Measurements from ENCODE around the gene MDK. TPM values are rescaled to one million over a fixed set of nuclear protein-coding genes. Genes with fewer than 3 reads are reported as not detected.

MDK gene
- total and polyA plus RNA-seq, 2 experiments from 2014 or later, result 562 to 1,225 TPM

GRCh38 chr11:46421257-46421880 is 39.9 kb downstream of the MDK start:
- no peak overlapping the region for H3K4me3 ChIP-seq
- no peak overlapping the region for H3K27ac ChIP-seq
- H3K4me1 ChIP-seq (ENCODE audit: insufficient read depth), result peaks cover 13% of the 10 kb centered on the region
- 76% methylated on average over 8 of the region's 8 CpGs for WGBS (ENCODE audit: low lambda C conversion rate, missing lambda C conversion rate)
- H4K20me1 ChIP-seq (ENCODE audit: insufficient read depth, poor library complexity, severe bottlenecking), result no peaks in the 10 kb centered on the region
- no peak overlapping the region for H3K4me2 ChIP-seq
- H3K9me3 ChIP-seq (ENCODE audit: low read depth), result no peaks in the 10 kb centered on the region
- no peaks in the 10 kb centered on the region for H3K79me2 ChIP-seq
- DNase-seq (ENCODE audit: low spot score), result peak; percentile 26
- H3K9me2 ChIP-seq (replicated peaks; ENCODE audit: insufficient read depth), result no peaks in the 10 kb centered on the region
- no peaks in the 10 kb centered on the region for H3K27me3 ChIP-seq
- H2AFZ ChIP-seq, result no peak overlapping the region
- no peaks in the 10 kb centered on the region for H3K36me3 ChIP-seq (replicated peaks; ENCODE audit: insufficient read depth, low read depth)
- TF ChIP-seq EZH2 (IDR thresholded peaks at IDR 0.05; ENCODE audit: borderline replicate concordance), result no peak
- no peak for TF ChIP-seq CTCF (IDR thresholded peaks at IDR 0.05; ENCODE audit: poor library complexity)
- TF ChIP-seq EZH2phosphoT487 (IDR thresholded peaks at IDR 0.05; ENCODE audit: low read depth, severe bottlenecking, unreplicated experiment), result no peak

GRCh38 chr11:46422588-46422987 is 41.1 kb downstream of the MDK start:
- Histone ChIP-seq H4K20me1 (ENCODE audit: insufficient read depth, poor library complexity, severe bottlenecking) (no peaks in the 10 kb centered on the region), H3K4me2 (peak overlapping the region; percentile 25), H3K27me3 (no peaks in the 10 kb centered on the region), H3K9me3 (ENCODE audit: low read depth) (no peaks in the 10 kb centered on the region), H3K79me2 (no peaks in the 10 kb centered on the region), H3K9me2 (replicated peaks; ENCODE audit: insufficient read depth) (no peaks in the 10 kb centered on the region), H2AFZ (no peak overlapping the region), H3K4me3 (no peak overlapping the region), H3K27ac (no peak overlapping the region), H3K4me1 (ENCODE audit: insufficient read depth) (peaks cover 13% of the 10 kb centered on the region), H3K36me3 (replicated peaks; ENCODE audit: insufficient read depth, low read depth) (no peaks in the 10 kb centered on the region)
- DNase-seq (ENCODE audit: low spot score), result no peak
- 46% methylated on average over 7 of the region's 7 CpGs for WGBS (ENCODE audit: low lambda C conversion rate, missing lambda C conversion rate)
- TF ChIP-seq EZH2phosphoT487 (IDR thresholded peaks at IDR 0.05; ENCODE audit: low read depth, severe bottlenecking, unreplicated experiment) (no peak), CTCF (IDR thresholded peaks at IDR 0.05; ENCODE audit: poor library complexity) (no peak), EZH2 (IDR thresholded peaks at IDR 0.05; ENCODE audit: borderline replicate concordance) (no peak)

GRCh38 chr11:46426233-46426991 is 44.9 kb downstream of the MDK start:
- Histone ChIP-seq H3K4me1 (ENCODE audit: insufficient read depth) (peaks cover 13% of the 10 kb centered on the region), H3K4me2 (no peak overlapping the region), H3K4me3 (no peak overlapping the region), H3K79me2 (no peaks in the 10 kb centered on the region), H3K27ac (no peak overlapping the region), H3K27me3 (no peaks in the 10 kb centered on the region), H4K20me1 (ENCODE audit: insufficient read depth, poor library complexity, severe bottlenecking) (no peaks in the 10 kb centered on the region), H2AFZ (no peak overlapping the region), H3K9me2 (replicated peaks; ENCODE audit: insufficient read depth) (no peaks in the 10 kb centered on the region), H3K36me3 (replicated peaks; ENCODE audit: insufficient read depth, low read depth) (no peaks in the 10 kb centered on the region), H3K9me3 (ENCODE audit: low read depth) (no peaks in the 10 kb centered on the region)
- no peak for DNase-seq (ENCODE audit: low spot score)
- TF ChIP-seq CTCF (IDR thresholded peaks at IDR 0.05; ENCODE audit: poor library complexity), result no peak
- TF ChIP-seq EZH2phosphoT487 (IDR thresholded peaks at IDR 0.05; ENCODE audit: low read depth, severe bottlenecking, unreplicated experiment), result no peak
- no peak for TF ChIP-seq EZH2 (IDR thresholded peaks at IDR 0.05; ENCODE audit: borderline replicate concordance)
- 93% methylated on average over 4 of the region's 4 CpGs for WGBS (ENCODE audit: low lambda C conversion rate, missing lambda C conversion rate)
